Ovary (tissue), 3 donors: ENCODE measurements around the gene KDM2B.

Experiments used
- CTCF ChIP-seq, 3 donors: fragments of 450-650 bp in 2 of 3; fragments of 200-600 bp in 1 of 3; IDR thresholded peaks; one replicate each; pipeline versions ENCODE4 v1.5.1 to v1.8.0; 2016 to 2022; ENCODE audit warnings: antibody characterized with exemption in 3 of 3, mild to moderate bottlenecking in 1 of 3
- EP300 ChIP-seq: sonication (generic); formaldehyde crosslinking; IDR thresholded peaks from one replicate; pipeline ENCODE4 v1.6.1; 2017; ENCODE audit warnings: antibody characterized with exemption
- POLR2A ChIP-seq: fragments of 450-650 bp; IDR thresholded peaks from one replicate; pipeline ENCODE4 v1.6.1; 2017; ENCODE audit warnings: antibody characterized with exemption, mild to moderate bottlenecking, moderate library complexity
- donor health status: DM: no; HTN: no; CAD: no.

GRCh38 chr12:121575051-121575450 is 5.8 kb downstream of the KDM2B start:
- no peak for TF ChIP-seq CTCF (IDR thresholded peaks at IDR 0.05)
- TF ChIP-seq POLR2A, result no peak
- no peak for TF ChIP-seq EP300
